ENCODE measurements around the gene ZSCAN31. TPM values are rescaled to one million over a fixed set of nuclear protein-coding genes. Genes with fewer than 3 reads are reported as not detected.
A peak's percentile ranks its signal among the peaks of the same experiment; 100 is the strongest.

ZSCAN31 gene
- total and polyA plus RNA-seq, 9 of the 15 experiments (the other 6 are each of a cell fraction or from before 2014, with no cell fraction given), result 3.9 to 12.1 (median 7.0) TPM

DNA sequence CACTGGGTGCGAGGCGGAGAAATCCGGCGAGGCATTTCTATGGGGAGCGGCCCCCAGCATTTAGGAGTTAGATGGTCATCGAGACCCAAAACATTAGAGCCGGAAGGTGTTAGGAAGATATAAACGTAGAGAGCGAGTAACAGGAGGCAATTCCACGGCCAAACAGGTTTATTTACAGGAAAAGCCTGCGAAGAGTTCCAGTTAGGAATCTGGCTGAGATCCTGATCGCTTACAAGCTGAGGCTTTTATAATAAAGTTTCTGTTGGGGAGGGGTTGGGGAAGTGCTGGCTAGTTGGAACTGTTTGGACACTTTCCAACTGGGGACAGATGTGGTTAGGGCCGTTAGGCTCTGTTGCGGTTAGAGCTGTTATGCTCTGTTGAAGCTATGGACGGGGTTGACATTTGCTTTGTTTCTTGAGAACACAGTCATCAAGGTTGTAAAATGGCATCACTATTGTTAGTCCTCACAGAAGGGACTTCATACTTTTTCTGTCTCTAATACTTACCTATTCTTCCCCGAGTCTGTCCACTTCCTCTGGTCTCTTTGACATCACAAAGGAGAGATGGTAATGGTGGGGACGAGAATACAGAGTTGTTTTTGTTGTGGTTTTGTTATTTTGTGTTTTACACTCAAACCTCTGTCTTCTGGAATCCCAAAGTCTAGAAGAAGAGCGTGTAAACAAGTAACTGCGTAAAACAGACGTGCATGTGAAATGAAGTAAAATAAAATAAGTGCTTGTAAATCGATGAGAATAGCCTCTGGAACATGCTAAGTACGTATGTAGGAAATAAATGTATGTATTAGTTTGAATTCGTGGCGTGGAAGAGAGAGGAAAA lies 554 bp upstream of the ZSCAN31 start (continued):
- TF ChIP-seq GTF2A2 (tag; IDR thresholded peaks at IDR 0.05) (0 out of 2 replicates have a peak, but pooled peaks have one; percentile 61), SRSF3 (IDR thresholded peaks at IDR 0.05; ENCODE audit: insufficient read depth, low read length) (0 out of 2 replicates have a peak, but pooled peaks have one; percentile 63), CBFA2T3 (IDR thresholded peaks at IDR 0.05) (peak; percentile 76), ZNF175 (CRISPR knock-in tag; IDR thresholded peaks at IDR 0.05; ENCODE audit: low read depth) (peak; percentile 96), THRAP3 (IDR thresholded peaks at IDR 0.05; ENCODE audit: borderline replicate concordance) (peak; percentile 89; the same call in 1 of the 2 replicates), ZBTB1 (CRISPR knock-in tag; IDR thresholded peaks at IDR 0.05; ENCODE audit: borderline replicate concordance, low read depth) (no peak), DPF2 (IDR thresholded peaks at IDR 0.05) (peak; percentile 18; the same call in 1 of the 2 replicates), HDAC8 (tag; IDR thresholded peaks at IDR 0.05) (peak; percentile 94), BMI1 (IDR thresholded peaks at IDR 0.05; ENCODE audit: low read length) (no peak), EHMT2 (IDR thresholded peaks at IDR 0.05) (peak; percentile 4; the same call in 1 of the 2 replicates), NCOA1 (IDR thresholded peaks at IDR 0.05; ENCODE audit: low read depth) (peak; percentile 59; the same call in 1 of the 2 replicates), SMAD4 (CRISPR knock-in tag; conservative IDR thresholded peaks at IDR 0.05) (peak; percentile 3), TBL1XR1 (IDR thresholded peaks at IDR 0.05; ENCODE audit: low read length in 2 of 2) (peak in 1 of 2 experiments; percentile 77; a peak in 2 of 4 replicates), EP300 (IDR thresholded peaks at IDR 0.05; ENCODE audit: low read length) (peak; percentile 93), TEAD2 (tag; IDR thresholded peaks at IDR 0.05) (peak; percentile 86), KHSRP (IDR thresholded peaks at IDR 0.05) (0 out of 2 replicates have a peak, but pooled peaks have one; percentile 39), HDGF (IDR thresholded peaks at IDR 0.05) (no peak), RFX7 (CRISPR knock-in tag; IDR thresholded peaks at IDR 0.05) (peak; percentile 78; the same call in 1 of the 2 replicates), ZNF551 (CRISPR knock-in tag; IDR thresholded peaks at IDR 0.05) (0 out of 2 replicates have a peak, but pooled peaks have one; percentile 28), ATF1 (CRISPR knock-in tag; IDR thresholded peaks at IDR 0.05) (no peak), ATF1 (tag; IDR thresholded peaks at IDR 0.05) (0 out of 2 replicates have a peak, but pooled peaks have one; percentile 61), ILK (tag; IDR thresholded peaks at IDR 0.05; ENCODE audit: borderline replicate concordance, low read depth) (peak; percentile 65; the same call in 1 of the 2 replicates), NFXL1 (CRISPR knock-in tag; IDR thresholded peaks at IDR 0.05) (peak; percentile 91)
- TF ChIP-seq, protein P1, sequence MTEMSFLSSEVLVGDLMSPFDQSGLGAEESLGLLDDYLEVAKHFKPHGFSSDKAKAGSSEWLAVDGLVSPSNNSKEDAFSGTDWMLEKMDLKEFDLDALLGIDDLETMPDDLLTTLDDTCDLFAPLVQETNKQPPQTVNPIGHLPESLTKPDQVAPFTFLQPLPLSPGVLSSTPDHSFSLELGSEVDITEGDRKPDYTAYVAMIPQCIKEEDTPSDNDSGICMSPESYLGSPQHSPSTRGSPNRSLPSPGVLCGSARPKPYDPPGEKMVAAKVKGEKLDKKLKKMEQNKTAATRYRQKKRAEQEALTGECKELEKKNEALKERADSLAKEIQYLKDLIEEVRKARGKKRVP (CRISPR knock-in tag; IDR thresholded peaks at IDR 0.05), result peak; percentile 93
- TF ChIP-seq, protein P2, sequence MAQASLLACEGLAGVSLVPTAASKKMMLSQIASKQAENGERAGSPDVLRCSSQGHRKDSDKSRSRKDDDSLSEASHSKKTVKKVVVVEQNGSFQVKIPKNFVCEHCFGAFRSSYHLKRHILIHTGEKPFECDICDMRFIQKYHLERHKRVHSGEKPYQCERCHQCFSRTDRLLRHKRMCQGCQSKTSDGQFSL (CRISPR knock-in tag; IDR thresholded peaks at IDR 0.05), result no peak
- TF ChIP-seq, protein P2 (tag; IDR thresholded peaks at IDR 0.05), result peak in 1 of 2 experiments; percentile 87; a peak in 2 of 4 replicates
- TF ChIP-seq, protein P3, sequence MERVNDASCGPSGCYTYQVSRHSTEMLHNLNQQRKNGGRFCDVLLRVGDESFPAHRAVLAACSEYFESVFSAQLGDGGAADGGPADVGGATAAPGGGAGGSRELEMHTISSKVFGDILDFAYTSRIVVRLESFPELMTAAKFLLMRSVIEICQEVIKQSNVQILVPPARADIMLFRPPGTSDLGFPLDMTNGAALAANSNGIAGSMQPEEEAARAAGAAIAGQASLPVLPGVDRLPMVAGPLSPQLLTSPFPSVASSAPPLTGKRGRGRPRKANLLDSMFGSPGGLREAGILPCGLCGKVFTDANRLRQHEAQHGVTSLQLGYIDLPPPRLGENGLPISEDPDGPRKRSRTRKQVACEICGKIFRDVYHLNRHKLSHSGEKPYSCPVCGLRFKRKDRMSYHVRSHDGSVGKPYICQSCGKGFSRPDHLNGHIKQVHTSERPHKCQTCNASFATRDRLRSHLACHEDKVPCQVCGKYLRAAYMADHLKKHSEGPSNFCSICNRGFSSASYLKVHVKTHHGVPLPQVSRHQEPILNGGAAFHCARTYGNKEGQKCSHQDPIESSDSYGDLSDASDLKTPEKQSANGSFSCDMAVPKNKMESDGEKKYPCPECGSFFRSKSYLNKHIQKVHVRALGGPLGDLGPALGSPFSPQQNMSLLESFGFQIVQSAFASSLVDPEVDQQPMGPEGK (CRISPR knock-in tag; IDR thresholded peaks at IDR 0.05; ENCODE audit: borderline replicate concordance), result peak; percentile 72

All from K562 (cell line).